Activated naive CD4-positive, alpha-beta T cell treated with anti-CD3 and anti-CD28 coated beads, Interleukin-2, amount 50 U/mL, for 16 hours (primary cell): ENCODE measurements around the gene PITPNC1.
A peak's percentile ranks its signal among the peaks of the same experiment; 100 is the strongest.
"Not testable (repeated sequence)": the region's sequence is repeated elsewhere in the genome, so short reads cannot be mapped to it uniquely, and the experiment has no call there.

Experiments used
- DNase-seq: peaks from one replicate; pipeline ENCODE4 v3.0.0-alpha.2; 2020

The PITPNC1 gene

GRCh38 chr17:67491009-67491680 lies 114.1 kb downstream of the PITPNC1 start:
- no peak for DNase-seq

- DNase-seq: no peak
These were observed 114.6 kb downstream of the PITPNC1 start for GRCh38 chr17:67491681-67492024.

DNA sequence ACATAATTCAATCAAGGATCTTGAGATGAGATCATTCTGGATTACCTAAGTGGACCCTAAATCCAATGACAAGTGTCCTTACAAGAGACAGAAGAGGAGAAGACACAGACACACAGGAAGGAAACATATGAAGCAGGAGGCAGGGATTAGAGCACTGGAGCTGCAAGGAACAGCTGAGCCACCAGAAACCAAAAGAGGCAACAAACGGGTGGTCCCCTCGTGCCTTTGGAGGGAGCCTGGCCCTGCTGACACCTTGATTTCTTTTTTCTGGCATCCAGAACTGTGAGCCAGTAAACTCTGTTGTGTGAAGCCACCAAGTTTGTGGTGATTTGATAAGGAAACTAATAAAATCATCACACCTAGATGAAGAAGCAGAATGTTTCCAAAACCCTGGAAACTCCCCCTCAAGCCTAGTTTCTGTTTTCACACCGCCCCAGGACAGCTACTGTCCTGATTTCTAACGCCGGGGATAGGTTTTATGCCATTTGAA lies 115.2 kb downstream of the PITPNC1 start:
- DNase-seq: no peak

DNA sequence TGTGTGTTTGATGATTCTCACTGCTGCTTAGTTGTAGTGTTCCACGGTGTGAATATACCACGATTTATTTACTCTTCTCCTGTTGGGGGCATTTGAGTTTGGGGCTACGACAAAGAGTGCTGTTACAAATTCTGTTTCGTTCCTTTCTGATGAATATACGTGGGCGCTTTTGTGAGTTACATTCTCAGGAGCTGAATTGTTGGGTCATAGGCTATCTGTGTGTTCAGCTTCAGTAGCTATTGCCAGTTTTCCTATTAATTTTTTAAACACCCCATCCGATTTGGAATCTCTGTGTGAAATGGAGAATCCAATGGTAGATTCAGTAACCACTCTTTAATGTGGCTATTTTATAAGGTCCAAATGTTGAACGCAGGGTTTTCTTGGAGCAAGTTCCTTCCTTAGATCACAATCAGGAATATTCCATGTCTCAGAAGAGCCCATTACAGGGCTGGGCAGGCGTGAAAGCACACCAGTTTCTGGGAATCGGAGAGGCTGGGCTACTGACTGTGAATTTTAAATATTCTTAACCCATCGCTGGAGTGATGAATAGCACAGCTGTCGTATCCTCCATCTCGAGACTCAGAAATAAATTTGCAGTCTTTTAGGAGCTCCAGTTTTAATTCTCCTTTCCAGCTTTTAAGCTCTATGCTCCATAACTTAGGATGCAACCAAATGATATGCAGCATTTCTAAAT lies 115.9 kb downstream of the PITPNC1 start:
- no peak for DNase-seq

DNA sequence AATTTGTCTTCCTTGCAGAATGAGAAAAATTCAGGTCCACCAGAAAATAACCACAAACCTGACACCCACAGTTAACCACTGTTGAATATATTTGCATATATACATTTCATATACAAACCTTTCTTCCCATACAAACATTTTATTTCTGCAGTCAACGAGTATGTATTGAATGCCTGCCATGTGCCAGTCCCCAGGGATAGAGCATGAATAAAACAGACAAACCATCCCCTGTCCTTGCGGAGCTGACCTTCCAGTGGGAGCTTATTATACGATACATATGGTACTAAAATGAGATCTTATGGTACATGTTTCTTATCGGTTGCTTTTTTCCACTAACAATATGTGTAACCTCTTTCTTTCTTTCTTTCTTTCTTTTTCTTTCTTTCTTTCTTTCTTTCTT lies 116.7 kb downstream of the PITPNC1 start:
- no peak for DNase-seq

DNA sequence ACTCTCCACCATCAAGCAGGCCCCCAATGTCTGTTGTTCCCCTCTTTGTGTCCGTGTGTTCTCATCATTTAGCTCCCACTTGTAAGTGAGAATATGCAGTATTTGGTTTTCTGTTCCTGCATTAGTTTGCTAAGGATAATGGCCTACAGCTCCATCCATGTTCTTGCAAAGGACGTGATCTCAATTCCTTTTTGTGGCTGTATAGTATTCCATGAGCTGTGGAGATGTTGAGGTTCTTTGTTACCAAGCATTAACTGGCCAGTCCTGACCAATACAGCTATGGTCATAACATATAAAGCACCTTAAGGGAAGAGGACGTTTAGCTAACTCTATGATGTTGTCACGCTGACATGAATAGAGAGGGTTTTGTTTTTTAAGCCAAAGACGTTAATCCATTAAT lies 118.5 kb downstream of the PITPNC1 start:
- DNase-seq: not testable (repeated sequence)

GRCh38 chr17:67496286-67496685 lies 119.2 kb downstream of the PITPNC1 start:
- DNase-seq: no peak

DNA sequence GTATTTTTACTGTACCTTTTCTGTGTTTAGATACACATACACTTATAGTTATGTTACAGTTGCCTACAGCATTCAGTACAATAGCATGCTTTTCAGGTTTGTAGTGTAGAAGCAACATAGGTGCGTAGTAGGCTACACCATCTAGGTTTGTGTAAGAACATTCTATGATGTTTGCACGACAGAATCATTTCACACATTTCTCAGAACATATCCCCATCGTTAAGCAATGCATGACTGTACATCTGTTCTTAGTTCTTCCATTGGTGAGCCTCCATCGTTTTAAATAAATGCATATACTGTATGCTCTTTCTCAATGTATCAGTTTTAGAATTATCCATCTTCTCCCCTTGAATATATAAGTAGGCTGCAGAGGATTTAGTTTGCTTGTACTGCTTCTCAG lies 122.6 kb downstream of the PITPNC1 start:
- no peak for DNase-seq

GRCh38 chr17:67500261-67500660 lies 123.2 kb downstream of the PITPNC1 start:
- DNase-seq: no peak

- DNase-seq: no peak
These were observed 123.7 kb downstream of the PITPNC1 start for GRCh38 chr17:67500677-67501300.

- no peak for DNase-seq
These were observed 125.1 kb downstream of the PITPNC1 start for GRCh38 chr17:67502151-67502550.

GRCh38 chr17:67503184-67503583 lies 126.1 kb downstream of the PITPNC1 start:
- DNase-seq: peak; percentile 24

DNA sequence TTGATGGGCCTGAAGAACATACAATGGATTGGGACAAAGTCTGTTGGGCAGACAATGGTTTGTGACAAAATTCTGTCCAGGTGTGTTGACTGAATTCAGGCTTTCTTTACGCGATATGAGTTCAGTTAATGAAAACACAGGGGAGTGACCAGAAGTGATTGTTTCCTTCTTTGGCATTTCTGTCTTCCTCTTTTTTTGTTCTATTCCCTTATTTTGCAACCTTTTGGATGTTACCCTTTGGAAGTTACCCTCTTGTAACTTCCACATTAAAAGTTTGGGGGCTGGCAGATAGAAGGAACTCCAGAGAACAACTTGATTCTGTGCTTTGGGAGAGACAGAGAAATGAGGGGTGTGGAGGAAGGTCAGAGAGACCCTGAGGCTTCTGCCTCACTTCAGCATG lies 126.7 kb downstream of the PITPNC1 start:
- DNase-seq: no peak

DNA sequence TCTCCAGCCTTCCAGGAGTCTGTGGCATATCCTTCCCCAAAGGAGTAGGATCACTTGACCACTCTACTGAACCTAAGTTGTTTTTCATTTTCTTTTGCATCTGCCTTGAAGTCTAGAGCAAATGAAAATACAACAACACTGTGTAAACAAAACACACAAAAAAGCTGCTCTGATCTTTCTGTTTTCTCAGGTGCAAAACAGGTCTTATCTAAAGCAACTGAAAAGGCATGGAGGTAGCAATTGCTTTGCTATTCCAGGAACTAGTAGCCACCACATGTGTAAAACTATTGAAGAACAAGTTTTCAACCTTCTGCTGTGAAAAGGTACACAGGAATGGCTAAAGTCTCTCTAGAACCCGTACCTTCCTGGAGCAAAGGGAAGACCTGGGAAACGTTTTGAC lies 127.1 kb downstream of the PITPNC1 start:
- DNase-seq: no peak

GRCh38 chr17:67506966-67507365 lies 129.9 kb downstream of the PITPNC1 start:
- no peak for DNase-seq

GRCh38 chr17:67509390-67510287 lies 132.6 kb downstream of the PITPNC1 start:
- no peak for DNase-seq

- no peak for DNase-seq
These were observed 133.9 kb downstream of the PITPNC1 start for GRCh38 chr17:67511012-67511411.

GRCh38 chr17:67511804-67512203 lies 134.7 kb downstream of the PITPNC1 start:
- no peak for DNase-seq

DNA sequence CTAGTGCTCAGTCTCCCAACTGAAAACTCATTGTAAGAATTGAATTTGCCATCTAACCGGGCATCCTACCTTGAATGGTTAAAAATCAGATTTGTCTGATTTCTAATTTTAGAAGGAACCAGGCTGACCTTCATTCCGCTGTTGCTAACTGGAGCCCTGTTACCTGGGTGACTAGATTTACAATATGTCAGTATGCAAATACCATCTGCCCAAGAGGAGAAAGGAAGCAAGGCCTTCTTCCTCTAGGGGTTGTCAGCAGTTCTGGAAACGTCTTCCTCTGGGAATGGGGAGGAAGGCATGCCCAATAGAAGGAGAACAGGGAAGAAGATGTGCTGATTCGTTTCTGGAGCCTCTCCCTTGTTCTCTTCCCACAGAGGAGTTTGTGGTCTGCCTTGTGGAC lies 137.9 kb downstream of the PITPNC1 start:
- no peak for DNase-seq

- DNase-seq: no peak
These were observed 138.5 kb downstream of the PITPNC1 start for GRCh38 chr17:67515490-67516083.

GRCh38 chr17:67516571-67516970 lies 139.5 kb downstream of the PITPNC1 start:
- not testable (repeated sequence) for DNase-seq

DNA sequence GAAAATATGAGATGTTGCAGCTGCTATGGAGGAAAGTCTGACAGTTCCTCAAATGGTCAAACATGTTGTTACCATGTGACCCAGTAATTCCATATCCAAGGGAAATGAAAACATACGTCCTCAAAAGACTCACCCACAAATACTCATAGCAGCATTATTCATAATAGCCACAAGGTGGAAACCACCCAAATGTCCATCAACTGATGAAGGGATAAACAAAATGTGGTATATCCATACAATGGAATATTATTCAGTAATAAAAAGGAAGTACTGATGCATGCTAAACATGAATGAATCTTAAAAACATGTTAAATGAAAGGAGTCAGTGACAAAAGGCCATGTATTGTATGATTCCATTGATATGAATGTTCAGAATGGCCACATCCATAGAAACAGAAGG lies 140.2 kb downstream of the PITPNC1 start:
- no peak for DNase-seq

DNA sequence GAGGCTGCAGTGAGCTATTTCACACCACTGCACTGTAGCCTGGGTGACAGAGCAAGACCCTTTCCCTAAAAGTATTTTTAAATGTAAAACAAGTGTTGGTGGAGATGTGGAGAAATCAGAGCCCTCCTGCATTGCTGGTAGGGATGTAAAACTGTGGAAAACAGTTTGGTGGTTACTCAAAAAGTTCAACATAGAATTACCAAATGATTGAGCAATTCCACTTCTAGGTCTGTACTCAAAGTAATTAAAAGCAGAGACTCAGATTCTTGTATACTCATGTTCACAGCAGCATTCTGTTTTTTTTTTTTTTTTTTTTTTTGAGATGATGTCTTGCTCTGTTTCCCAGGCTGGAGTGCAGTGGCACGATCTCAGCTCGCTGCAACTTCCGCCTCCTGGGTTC lies 141.8 kb downstream of the PITPNC1 start:
- no peak for DNase-seq
